Measurements from ENCODE around the gene HOXA10.

The HOXA10 gene

GRCh38 chr7:27178366-27178765, 4.2 kb upstream of the HOXA10 start:
- DNase-seq = no peak
- Histone ChIP-seq H3K27me3 (peaks cover 98% of the 10 kb centered on the region), H3K36me3 (no peaks in the 10 kb centered on the region), H3K4me3 (ENCODE audit: low read depth, low read length) (no peak overlapping the region), H3K9me3 (no peaks in the 10 kb centered on the region), H3K4me1 (no peaks in the 10 kb centered on the region)
- TF ChIP-seq, protein P1, sequence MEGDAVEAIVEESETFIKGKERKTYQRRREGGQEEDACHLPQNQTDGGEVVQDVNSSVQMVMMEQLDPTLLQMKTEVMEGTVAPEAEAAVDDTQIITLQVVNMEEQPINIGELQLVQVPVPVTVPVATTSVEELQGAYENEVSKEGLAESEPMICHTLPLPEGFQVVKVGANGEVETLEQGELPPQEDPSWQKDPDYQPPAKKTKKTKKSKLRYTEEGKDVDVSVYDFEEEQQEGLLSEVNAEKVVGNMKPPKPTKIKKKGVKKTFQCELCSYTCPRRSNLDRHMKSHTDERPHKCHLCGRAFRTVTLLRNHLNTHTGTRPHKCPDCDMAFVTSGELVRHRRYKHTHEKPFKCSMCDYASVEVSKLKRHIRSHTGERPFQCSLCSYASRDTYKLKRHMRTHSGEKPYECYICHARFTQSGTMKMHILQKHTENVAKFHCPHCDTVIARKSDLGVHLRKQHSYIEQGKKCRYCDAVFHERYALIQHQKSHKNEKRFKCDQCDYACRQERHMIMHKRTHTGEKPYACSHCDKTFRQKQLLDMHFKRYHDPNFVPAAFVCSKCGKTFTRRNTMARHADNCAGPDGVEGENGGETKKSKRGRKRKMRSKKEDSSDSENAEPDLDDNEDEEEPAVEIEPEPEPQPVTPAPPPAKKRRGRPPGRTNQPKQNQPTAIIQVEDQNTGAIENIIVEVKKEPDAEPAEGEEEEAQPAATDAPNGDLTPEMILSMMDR (IDR thresholded peaks at IDR 0.05; ENCODE audit: low read depth, low read length) = no peak

DNA sequence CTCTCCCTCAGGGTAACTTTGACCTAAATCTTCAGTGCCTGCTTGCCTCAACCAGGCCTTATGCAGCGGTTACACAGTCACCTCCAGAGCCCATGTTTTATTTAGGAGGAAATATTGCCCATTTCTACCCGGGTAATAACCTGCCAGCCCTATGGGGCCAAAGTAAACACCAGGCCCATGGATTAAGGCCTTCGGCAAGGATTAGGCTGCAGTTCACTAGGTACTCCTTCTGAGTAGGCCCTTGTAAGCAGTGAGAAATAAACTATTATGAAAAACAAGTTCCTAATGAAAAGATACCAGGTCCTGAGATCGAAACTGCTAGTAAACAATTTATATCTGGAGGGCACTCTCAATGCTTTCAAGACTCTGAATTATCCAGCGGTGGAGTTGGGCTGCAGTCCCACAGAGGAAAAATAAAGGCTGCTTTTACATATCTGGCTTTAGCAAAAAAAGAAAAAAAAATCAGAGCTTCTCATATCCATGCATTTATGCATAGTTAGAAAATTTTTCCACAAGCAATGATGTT, 3.7 kb upstream of the HOXA10 start:
- H3K4me3 ChIP-seq (ENCODE audit: low read depth, low read length) = no peak overlapping the region
- no peaks in the 10 kb centered on the region for H3K4me1 ChIP-seq
- TF ChIP-seq, protein P1 (IDR thresholded peaks at IDR 0.05; ENCODE audit: low read depth, low read length) = no peak
- H3K27me3 ChIP-seq = peaks cover 98% of the 10 kb centered on the region
- no peaks in the 10 kb centered on the region for H3K36me3 ChIP-seq
- DNase-seq = no peak
- no peaks in the 10 kb centered on the region; the same call in 1 of the 2 replicates for H3K9me3 ChIP-seq

DNA sequence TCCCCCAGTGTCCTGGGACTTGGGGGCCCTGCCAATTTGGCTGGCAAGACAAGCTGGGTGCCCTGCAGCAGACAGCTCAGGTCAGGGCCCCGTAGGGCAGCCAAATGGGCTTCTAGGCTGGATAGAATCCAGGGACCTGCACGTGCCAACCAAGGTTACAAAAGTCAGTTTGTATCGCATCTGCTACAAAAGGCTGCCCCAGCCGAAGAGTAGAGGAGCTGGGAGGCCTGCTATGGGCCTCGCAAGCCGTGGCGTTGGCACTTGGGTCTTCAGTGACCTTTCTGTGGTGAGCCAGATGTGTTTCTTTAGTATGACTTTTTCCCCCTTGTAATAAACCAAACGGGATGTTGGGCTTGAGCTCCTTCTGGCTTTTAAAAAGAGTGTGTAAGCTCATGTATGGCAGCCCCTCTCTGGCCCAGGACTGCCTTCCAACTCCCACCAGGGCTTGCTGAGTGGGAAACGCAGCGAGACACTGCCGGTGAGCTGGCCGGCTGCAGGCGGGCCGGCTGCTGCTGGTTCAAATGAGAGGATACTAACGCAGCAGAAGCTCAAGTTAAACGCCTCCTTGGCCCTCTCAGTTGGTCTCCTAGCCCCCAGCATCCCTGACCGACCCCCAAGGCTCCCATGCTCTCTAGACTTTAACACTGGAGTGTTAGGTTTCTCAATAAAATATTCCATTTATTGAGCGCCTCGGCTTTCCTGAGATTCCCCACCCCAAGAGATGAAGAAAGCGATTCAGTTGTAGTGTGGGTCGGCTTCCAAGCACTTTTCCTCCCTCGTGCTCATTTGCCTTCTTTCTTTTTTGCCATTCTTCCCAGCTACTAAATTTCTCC, 3.1 kb upstream of the HOXA10 start:
- H3K4me3 ChIP-seq (ENCODE audit: low read depth, low read length) = no peak overlapping the region
- DNase-seq = no peak
- H3K36me3 ChIP-seq = no peaks in the 10 kb centered on the region
- H3K9me3 ChIP-seq = no peaks in the 10 kb centered on the region; the same call in 1 of the 2 replicates
- no peaks in the 10 kb centered on the region for H3K4me1 ChIP-seq
- TF ChIP-seq, protein P1 (IDR thresholded peaks at IDR 0.05; ENCODE audit: low read depth, low read length) = no peak
- peaks cover 98% of the 10 kb centered on the region for H3K27me3 ChIP-seq

- no peak for DNase-seq
- H3K4me1 ChIP-seq = no peaks in the 10 kb centered on the region
- no peaks in the 10 kb centered on the region for H3K36me3 ChIP-seq
- TF ChIP-seq, protein P1 (IDR thresholded peaks at IDR 0.05; ENCODE audit: low read depth, low read length) = no peak
- no peaks in the 10 kb centered on the region; the same call in 1 of the 2 replicates for H3K9me3 ChIP-seq
- no peak overlapping the region for H3K4me3 ChIP-seq (ENCODE audit: low read depth, low read length)
- H3K27me3 ChIP-seq = peaks cover 99% of the 10 kb centered on the region
These were observed 2.4 kb upstream of the HOXA10 start for GRCh38 chr7:27176524-27176845.

DNA sequence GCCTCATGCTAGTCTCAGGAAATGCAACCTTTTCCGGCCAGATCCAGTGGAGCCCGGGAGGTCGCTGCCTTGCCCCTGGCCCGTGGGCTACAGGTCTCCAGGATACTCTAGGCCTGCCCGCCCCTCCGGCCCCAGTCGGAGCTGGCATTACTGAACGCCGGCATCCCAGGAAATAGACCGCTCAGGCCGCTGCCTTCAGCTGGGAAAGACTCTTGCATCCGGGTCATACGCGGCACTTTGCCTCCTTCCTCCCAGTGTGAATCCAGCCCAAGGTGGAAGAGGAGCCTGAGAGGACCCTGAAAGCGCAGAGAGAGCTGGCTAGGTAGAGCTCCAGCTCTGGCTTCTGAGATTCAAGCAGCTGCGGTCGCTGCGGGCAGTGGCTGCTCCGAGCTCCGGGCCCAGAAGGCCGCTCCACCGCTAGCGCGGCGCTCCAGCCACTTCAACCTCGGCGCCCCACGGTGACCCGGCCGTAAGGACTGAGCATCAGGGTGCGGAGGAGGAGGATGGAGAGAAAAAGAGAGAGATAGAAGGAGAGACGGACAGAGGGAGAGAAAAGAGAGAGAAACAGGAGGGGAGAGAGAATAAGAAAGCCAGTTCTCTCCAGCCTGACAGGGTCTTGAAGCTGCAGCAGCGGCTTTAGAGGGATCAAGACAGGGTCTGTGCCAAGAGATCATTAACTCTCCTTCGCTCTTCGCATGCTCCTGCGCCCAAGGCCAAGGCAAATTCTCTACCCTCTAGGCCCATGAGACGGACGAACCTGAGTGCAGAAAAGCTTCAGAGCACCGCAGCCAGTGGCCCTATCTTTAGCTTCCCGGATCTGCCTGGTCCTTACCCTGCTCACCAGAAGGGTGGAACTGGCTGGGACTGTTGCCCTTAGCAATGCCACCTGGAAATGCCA, 1.8 kb upstream of the HOXA10 start:
- TF ChIP-seq, protein P1 (IDR thresholded peaks at IDR 0.05; ENCODE audit: low read depth, low read length) = no peak
- peaks cover 100% of the 10 kb centered on the region for H3K27me3 ChIP-seq
- DNase-seq = no peak

More for the DNA sequence above, 1.8 kb upstream of the HOXA10 start:
- Histone ChIP-seq H3K4me3 (ENCODE audit: low read depth, low read length) (no peak overlapping the region), H3K36me3 (no peaks in the 10 kb centered on the region), H3K9me3 (no peaks in the 10 kb centered on the region; the same call in 1 of the 2 replicates), H3K4me1 (no peaks in the 10 kb centered on the region)
